C4-2B (cell line): Measurements from ENCODE around the gene NPC1.

Experiments
- H3K27ac ChIP-seq: fragments of 450-650 bp; 2 replicates; pipeline ENCODE4 v1.5.1; 2017
- ZFX ChIP-seq: fragments of 450-650 bp; IDR thresholded peaks from 2 replicates; pipeline ENCODE4 v1.6.1; 2017
- TF ChIP-seq, protein P1 (sequence below): fragments of 450-650 bp; conservative IDR thresholded peaks from 2 replicates; pipeline ENCODE4 v1.5.1; 2017; ENCODE audit warnings: mild to moderate bottlenecking

Gene NPC1

GRCh38 chr18:23536204-23536603 is 50.1 kb downstream of the NPC1 start:
- TF ChIP-seq, protein P1, sequence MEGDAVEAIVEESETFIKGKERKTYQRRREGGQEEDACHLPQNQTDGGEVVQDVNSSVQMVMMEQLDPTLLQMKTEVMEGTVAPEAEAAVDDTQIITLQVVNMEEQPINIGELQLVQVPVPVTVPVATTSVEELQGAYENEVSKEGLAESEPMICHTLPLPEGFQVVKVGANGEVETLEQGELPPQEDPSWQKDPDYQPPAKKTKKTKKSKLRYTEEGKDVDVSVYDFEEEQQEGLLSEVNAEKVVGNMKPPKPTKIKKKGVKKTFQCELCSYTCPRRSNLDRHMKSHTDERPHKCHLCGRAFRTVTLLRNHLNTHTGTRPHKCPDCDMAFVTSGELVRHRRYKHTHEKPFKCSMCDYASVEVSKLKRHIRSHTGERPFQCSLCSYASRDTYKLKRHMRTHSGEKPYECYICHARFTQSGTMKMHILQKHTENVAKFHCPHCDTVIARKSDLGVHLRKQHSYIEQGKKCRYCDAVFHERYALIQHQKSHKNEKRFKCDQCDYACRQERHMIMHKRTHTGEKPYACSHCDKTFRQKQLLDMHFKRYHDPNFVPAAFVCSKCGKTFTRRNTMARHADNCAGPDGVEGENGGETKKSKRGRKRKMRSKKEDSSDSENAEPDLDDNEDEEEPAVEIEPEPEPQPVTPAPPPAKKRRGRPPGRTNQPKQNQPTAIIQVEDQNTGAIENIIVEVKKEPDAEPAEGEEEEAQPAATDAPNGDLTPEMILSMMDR, result no peak
- no peak for TF ChIP-seq ZFX
- H3K27ac ChIP-seq, result no peak overlapping the region

GRCh38 chr18:23534276-23534675 is 52.0 kb downstream of the NPC1 start:
- no peak for TF ChIP-seq ZFX
- TF ChIP-seq, protein P1, result no peak
- no peak overlapping the region for H3K27ac ChIP-seq

DNA sequence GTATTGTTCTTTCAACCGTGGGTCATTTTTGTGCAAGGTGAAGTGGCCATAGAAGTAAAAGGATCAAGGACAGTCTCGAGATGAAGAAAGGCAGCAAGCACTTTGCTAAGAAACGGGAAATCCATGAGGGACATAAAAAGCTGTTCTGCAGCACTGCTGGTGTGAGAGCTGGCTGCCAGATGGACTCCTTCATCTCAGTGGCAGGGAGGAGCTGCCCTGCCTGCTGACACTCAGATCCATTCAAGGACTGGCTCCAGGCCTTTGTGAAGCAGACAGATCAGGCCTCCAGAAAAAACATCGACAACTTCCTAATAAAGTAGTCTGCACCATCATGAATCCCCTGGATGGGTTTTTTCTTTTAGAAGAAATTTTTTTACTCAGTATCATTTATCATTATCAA is 53.5 kb downstream of the NPC1 start:
- TF ChIP-seq, protein P1, result no peak
- no peak for TF ChIP-seq ZFX
- H3K27ac ChIP-seq, result no peak overlapping the region

GRCh38 chr18:23531912-23532311 is 54.4 kb downstream of the NPC1 start:
- TF ChIP-seq ZFX, result no peak
- TF ChIP-seq, protein P1, result no peak

DNA sequence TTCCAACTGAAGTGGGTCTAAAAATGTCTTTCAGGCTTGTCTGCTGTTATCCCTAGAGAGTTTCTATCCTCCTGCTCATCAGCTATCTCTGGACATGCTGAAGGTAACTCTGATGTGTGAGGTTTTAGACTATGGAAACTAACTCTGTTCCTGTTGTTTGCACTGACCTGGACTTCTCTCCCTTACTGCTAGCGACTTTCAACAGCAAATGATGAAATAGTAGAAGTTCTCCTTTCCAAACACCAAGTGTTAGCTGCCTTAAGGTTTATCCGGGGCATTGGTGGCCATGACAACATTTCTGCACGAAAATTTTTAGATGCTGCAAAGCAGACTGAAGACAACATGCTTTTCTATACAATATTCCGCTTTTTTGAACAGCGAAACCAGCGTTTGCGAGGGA is 56.1 kb downstream of the NPC1 start:
- TF ChIP-seq, protein P1, result no peak
- no peak for TF ChIP-seq ZFX
- no peak overlapping the region for H3K27ac ChIP-seq

More at GRCh38 chr18:23531912-23532311, 54.4 kb downstream of the NPC1 start:
- H3K27ac ChIP-seq, result no peak overlapping the region

DNA sequence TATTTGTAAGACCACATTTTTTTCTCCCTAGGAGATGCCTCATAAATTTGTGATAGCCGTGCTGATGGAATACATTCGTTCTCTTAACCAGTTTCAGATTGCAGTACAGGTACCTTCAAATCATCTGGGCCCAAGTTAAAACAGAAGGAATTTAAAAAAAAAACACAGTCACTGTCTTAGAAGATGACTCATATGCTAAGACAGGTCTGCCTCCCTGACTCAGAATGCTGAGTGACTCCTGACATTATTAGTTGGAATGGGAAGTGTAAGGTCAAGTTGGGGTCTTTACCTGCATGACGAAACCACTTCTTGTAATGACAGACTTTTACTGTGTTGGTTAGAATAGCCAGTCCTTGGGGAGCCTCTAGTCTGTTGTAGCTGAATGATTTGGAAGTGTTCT is 56.7 kb downstream of the NPC1 start:
- H3K27ac ChIP-seq, result no peak overlapping the region

GRCh38 chr18:23528580-23529472 is 57.5 kb downstream of the NPC1 start:
- H3K27ac ChIP-seq, result peak overlapping the region; percentile 7; the same call in 1 of the 2 replicates
- no peak for TF ChIP-seq ZFX
- TF ChIP-seq, protein P1, result no peak

More for the DNA sequence above, 56.7 kb downstream of the NPC1 start:
- TF ChIP-seq, protein P1, result no peak
- no peak for TF ChIP-seq ZFX
